H1 (cell line): ENCODE results near the gene MAP3K1. TPM values are rescaled to one million over a fixed set of nuclear protein-coding genes. Genes with fewer than 3 reads are reported as not detected.

Source experiments
- CTCF ChIA-PET: fragments of 300-600 bp; sonication (Branson Sonifier 250); formaldehyde crosslinking; loops from one replicate; lab custom pipeline; 2021; ENCODE audit not compliant: partially characterized antibody; lab: Charles Lee
- POLR2A ChIA-PET: fragments of 300-600 bp; sonication (Branson Sonifier 250); formaldehyde crosslinking; loops from one replicate; lab custom pipeline; 2021; ENCODE audit warnings: inconsistent platforms; ENCODE audit not compliant: partially characterized antibody; lab: Charles Lee
- DNase-seq, 2 experiments: peaks; one replicate each; pipeline versions ENCODE4 v3.0.0 to v3.0.0-alpha.2; 2010 to 2022; ENCODE audit warnings: low spot score in 2 of 2, low read depth in 1 of 2, mixed read lengths in 1 of 2
- FAIRE-seq: peaks from 2 replicates; lab custom pipeline; 2011; peaks lifted over from hg19 to GRCh38; lab: Jason Lieb, UNC
- H2AFZ ChIP-seq: 2 replicates; pipeline ENCODE4 v1.8.1; 2012; ENCODE audit warnings: low read length, inconsistent platforms
- H2AK5ac ChIP-seq: 2 replicates; pipeline ENCODE4 v1.6.1; 2013; ENCODE audit warnings: low read depth, low read length
- H2BK120ac ChIP-seq: replicated peaks from 2 replicates; pipeline ENCODE3; 2013; ENCODE audit warnings: low read depth, low read length, inconsistent platforms
- H2BK12ac ChIP-seq: 2 replicates; pipeline ENCODE4 v1.6.1; 2013; ENCODE audit warnings: low read depth, low read length
- H2BK15ac ChIP-seq: 2 replicates; pipeline ENCODE4 v1.6.1; 2013; ENCODE audit warnings: low read length
- H2BK20ac ChIP-seq: 2 replicates; pipeline ENCODE4 v1.6.1; 2013; ENCODE audit warnings: low read length
- H2BK5ac ChIP-seq: 2 replicates; pipeline ENCODE4 v1.6.1; 2013; ENCODE audit warnings: low read depth, low read length
- H3K14ac ChIP-seq: 2 replicates; pipeline ENCODE4 v1.6.1; 2013; ENCODE audit warnings: inconsistent platforms; ENCODE audit not compliant: insufficient read length
- H3K18ac ChIP-seq: 2 replicates; pipeline ENCODE4 v1.6.1; 2013; ENCODE audit warnings: low read length; ENCODE audit errors: extremely low read depth
- H3K23ac ChIP-seq: 2 replicates; pipeline ENCODE4 v1.6.1; 2013; ENCODE audit warnings: inconsistent platforms; ENCODE audit not compliant: insufficient read length
- H3K23me2 ChIP-seq: 2 replicates; pipeline ENCODE4 v1.6.1; 2013; ENCODE audit warnings: low read depth, low read length
- H3K27ac ChIP-seq: 2 replicates; pipeline ENCODE4 v1.6.1; 2011; ENCODE audit warnings: low read depth, low read length, inconsistent platforms
- H3K27me3 ChIP-seq, 4 experiments: replicated peaks in 1 of 4; 1 replicate in 1 of 4; 2 replicates in 3 of 4; pipeline versions ENCODE4 v1.6.1 to v1.8.1; 2011 to 2013; ENCODE audit warnings: low read length in 3 of 4, mild to moderate bottlenecking in 3 of 4, inconsistent platforms in 2 of 4, mixed read lengths in 2 of 4, moderate library complexity in 1 of 4; ENCODE audit not compliant: control insufficient read depth in 3 of 4, insufficient read depth in 3 of 4; ENCODE audit errors: extremely low read depth in 1 of 4
- H3K36me3 ChIP-seq, 4 experiments: 2 replicates each; pipeline versions ENCODE4 v1.6.1 to v1.8.1; 2011 to 2013; ENCODE audit warnings: mild to moderate bottlenecking in 4 of 4, low read length in 3 of 4, moderate library complexity in 2 of 4, control low read depth in 1 of 4, inconsistent platforms in 1 of 4; ENCODE audit not compliant: insufficient read depth in 4 of 4, control insufficient read depth in 2 of 4
- H3K4ac ChIP-seq: replicated peaks from 2 replicates; pipeline ENCODE3; 2013; ENCODE audit warnings: low read length, low read depth, mixed read lengths, inconsistent platforms; ENCODE audit not compliant: insufficient read length
- H3K4me1 ChIP-seq, 4 experiments: replicated peaks in 1 of 4; 1 replicate in 1 of 4; 2 replicates in 3 of 4; pipeline versions ENCODE4 v1.6.1 to v1.8.1; 2011 to 2013; ENCODE audit warnings: low read length in 3 of 4, inconsistent platforms in 2 of 4, mixed read lengths in 1 of 4; ENCODE audit not compliant: insufficient read depth in 4 of 4, control insufficient read depth in 3 of 4
- H3K4me2 ChIP-seq, 2 experiments: 2 replicates each; pipeline versions ENCODE4 v1.6.1 to v1.8.1; 2011 to 2013; ENCODE audit warnings: low read depth in 2 of 2, low read length in 2 of 2, control low read depth in 1 of 2, inconsistent platforms in 1 of 2, mild to moderate bottlenecking in 1 of 2; ENCODE audit not compliant: insufficient read depth in 1 of 2
- H3K4me3 ChIP-seq, 4 experiments: fragments of 200-600, 300-600 bp in 1 of 4; sonication (generic), shearing (Covaris generic), sonication (Bioruptor Twin) in 1 of 4; 2 replicates each; pipeline versions ENCODE4 v1.5.1 to v1.8.1; 2011 to 2016; ENCODE audit warnings: low read length in 4 of 4, low read depth in 3 of 4, control low read depth in 2 of 4, inconsistent platforms in 2 of 4, mild to moderate bottlenecking in 2 of 4, mixed read lengths in 1 of 4, moderate library complexity in 1 of 4; ENCODE audit not compliant: insufficient read depth in 2 of 4; ENCODE audit errors: extremely low read depth in 1 of 4
- H3K56ac ChIP-seq: replicated peaks from 2 replicates; pipeline ENCODE3; 2013; ENCODE audit warnings: low read depth, mild to moderate bottlenecking, mixed read lengths, low read length, inconsistent platforms; ENCODE audit not compliant: insufficient read length
- H3K79me1 ChIP-seq: 2 replicates; pipeline ENCODE4 v1.6.1; 2013; ENCODE audit warnings: low read depth, low read length, control low read depth
- H3K79me2 ChIP-seq, 2 experiments: 2 replicates each; pipeline versions ENCODE4 v1.6.1 to v1.8.1; 2012 to 2013; ENCODE audit warnings: low read length in 2 of 2, mild to moderate bottlenecking in 2 of 2, inconsistent platforms in 1 of 2; ENCODE audit not compliant: insufficient read depth in 2 of 2, control insufficient read depth in 1 of 2
- H3K9ac ChIP-seq, 4 experiments: replicated peaks in 1 of 4; 1 replicate in 1 of 4; 2 replicates in 3 of 4; pipeline versions ENCODE4 v1.6.1 to v1.8.1; 2011 to 2013; ENCODE audit warnings: low read depth in 3 of 4, low read length in 3 of 4, control low read depth in 2 of 4, mild to moderate bottlenecking in 2 of 4, moderate library complexity in 2 of 4, inconsistent platforms in 1 of 4; ENCODE audit errors: extremely low read depth in 1 of 4
- H3K9me3 ChIP-seq, 2 experiments: 2 replicates each; pipeline versions ENCODE4 v1.6.1 to v1.8.1; 2012 to 2013; ENCODE audit warnings: mild to moderate bottlenecking in 2 of 2, moderate library complexity in 2 of 2, control low read depth in 1 of 2, inconsistent platforms in 1 of 2, low read depth in 1 of 2, low read length in 1 of 2, mixed read lengths in 1 of 2; ENCODE audit not compliant: insufficient read depth in 2 of 2
- H4K20me1 ChIP-seq, 2 experiments: replicated peaks in 1 of 2; 2 replicates each; pipeline versions ENCODE3 to v1.8.1; 2011 to 2013; ENCODE audit warnings: inconsistent platforms in 2 of 2, low read length in 2 of 2, mild to moderate bottlenecking in 1 of 2; ENCODE audit not compliant: insufficient read depth in 2 of 2, control insufficient read depth in 1 of 2
- H4K5ac ChIP-seq: 2 replicates; pipeline ENCODE4 v1.6.1; 2013; ENCODE audit warnings: low read length, low read depth, mixed read lengths, inconsistent platforms; ENCODE audit not compliant: insufficient read length
- H4K8ac ChIP-seq: 2 replicates; pipeline ENCODE4 v1.8.0; 2013; ENCODE audit warnings: mild to moderate bottlenecking, moderate library complexity, low read length, inconsistent platforms; ENCODE audit not compliant: insufficient read depth; ENCODE audit errors: extremely low read depth
- H4K91ac ChIP-seq: replicated peaks from 2 replicates; pipeline ENCODE3; 2013; ENCODE audit warnings: low read length, mixed read lengths, inconsistent platforms; ENCODE audit not compliant: insufficient read length
- ASH2L ChIP-seq: fragments of 200-600, 300-600 bp; sonication (generic); IDR thresholded peaks from one replicate; pipeline ENCODE4 v1.7.1; 2017; ENCODE audit warnings: low read length
- BCL11A ChIP-seq, 2 experiments: IDR thresholded peaks; one replicate each; pipeline ENCODE4 v1.6.1; 2011; ENCODE audit warnings: low read depth in 2 of 2, low read length in 2 of 2, mild to moderate bottlenecking in 2 of 2
- CHD1 ChIP-seq: IDR thresholded peaks from 2 replicates; pipeline ENCODE4 v1.6.1; 2012; ENCODE audit warnings: low read depth, low read length, improper control_type of control experiment
- CTBP2 ChIP-seq: IDR thresholded peaks from 2 replicates; pipeline ENCODE4 v1.7.0; 2011; ENCODE audit warnings: borderline replicate concordance, mild to moderate bottlenecking, moderate library complexity, mixed read lengths, low read length; ENCODE audit not compliant: insufficient read depth, insufficient read length
- EZH2 ChIP-seq: fragments of 200-600 bp; sonication (generic); IDR thresholded peaks from 2 replicates; pipeline ENCODE4 v1.7.1; 2012; ENCODE audit warnings: low read depth, mild to moderate bottlenecking, moderate library complexity, low read length, inconsistent platforms; ENCODE audit not compliant: severe bottlenecking
- JUND ChIP-seq: IDR thresholded peaks from 2 replicates; pipeline ENCODE4 v1.6.1; 2011; ENCODE audit warnings: mild to moderate bottlenecking, improper control_type of control experiment, low read length
- KDM5A ChIP-seq: fragments of 200-600 bp; IDR thresholded peaks from 2 replicates; pipeline ENCODE4 v1.7.1; 2012; ENCODE audit warnings: mild to moderate bottlenecking, low read length, inconsistent platforms, mixed read lengths
- NRF1 ChIP-seq: IDR thresholded peaks from 2 replicates; pipeline ENCODE4 v1.6.1; 2011; ENCODE audit warnings: mild to moderate bottlenecking, low read depth, low read length, improper control_type of control experiment
- RFX5 ChIP-seq: IDR thresholded peaks from 2 replicates; pipeline ENCODE4 v1.6.1; 2011; ENCODE audit warnings: low read depth, low read length, improper control_type of control experiment, borderline replicate concordance
- SP2 ChIP-seq: IDR thresholded peaks from 2 replicates; pipeline ENCODE4 v1.6.1; 2012; ENCODE audit warnings: mild to moderate bottlenecking, low read length, inconsistent platforms
- TCF12 ChIP-seq: IDR thresholded peaks from 2 replicates; pipeline ENCODE4 v1.6.1; 2011; ENCODE audit warnings: low read depth, mild to moderate bottlenecking, low read length
- YY1 ChIP-seq: IDR thresholded peaks from 2 replicates; pipeline ENCODE4 v1.6.1; 2011; ENCODE audit warnings: low read depth, mild to moderate bottlenecking, low read length
- ZNF274 ChIP-seq: IDR thresholded peaks from 2 replicates; pipeline ENCODE4 v1.7.0; 2012; ENCODE audit warnings: low read length, borderline replicate concordance; ENCODE audit errors: extremely low read depth
- WGBS, 2 experiments: shearing (Covaris generic) in 1 of 2; methylation state at CpG; one replicate each; pipeline versions ENCODE4 v1.1.6 to v1.1.7; 2013 to 2015; ENCODE audit warnings: low lambda C conversion rate in 2 of 2, mixed read lengths in 2 of 2, inconsistent platforms in 1 of 2, low coverage in 1 of 2, missing lambda C conversion rate in 1 of 2; ENCODE audit not compliant: insufficient replicate concordance in 2 of 2, insufficient coverage in 1 of 2, insufficient read length in 1 of 2; ENCODE audit errors: extremely low coverage in 1 of 2, missing lambda C conversion rate in 1 of 2; 5-methylcytosine and 5-hydroxymethylcytosine counted together
- polyA plus RNA-seq, 7 experiments: library from polyadenylated mRNA; depleted of rRNA in 3 of 7; stranded (reverse) in 5 of 7; unstranded in 2 of 7; fragments of >200 nt in 5 of 7; fragments of 200-250 nt in 2 of 7; gene quantifications; 1 replicate in 5 of 7; 2 replicates in 1 of 7; 4 replicates in 1 of 7; pipeline versions ENCODE4 v1.2.1 to v1.2.3, GENCODE V29; 2011 to 2013; ENCODE audit warnings: missing spikeins in 2 of 7, mixed read lengths in 2 of 7
- total RNA-seq: library from RNA; stranded (reverse); fragmentation: NEBNext Ultra II Directional; extraction: Animal tissue kit (Norgen Biotek cat#: 25700); gene quantifications from 2 replicates; pipeline ENCODE4 v1.2.1, GENCODE V29; 2021
- TF ChIP-seq, protein P1 (sequence below): IDR thresholded peaks from 2 replicates; pipeline ENCODE4 v1.6.1; 2012; ENCODE audit warnings: low read length, inconsistent platforms

MAP3K1 gene
- total and polyA plus RNA-seq, 2 of the 8 experiments (the other 6 are each of a cell fraction or from before 2014, with no cell fraction given) = 3.9 to 11.8 TPM

DNA sequence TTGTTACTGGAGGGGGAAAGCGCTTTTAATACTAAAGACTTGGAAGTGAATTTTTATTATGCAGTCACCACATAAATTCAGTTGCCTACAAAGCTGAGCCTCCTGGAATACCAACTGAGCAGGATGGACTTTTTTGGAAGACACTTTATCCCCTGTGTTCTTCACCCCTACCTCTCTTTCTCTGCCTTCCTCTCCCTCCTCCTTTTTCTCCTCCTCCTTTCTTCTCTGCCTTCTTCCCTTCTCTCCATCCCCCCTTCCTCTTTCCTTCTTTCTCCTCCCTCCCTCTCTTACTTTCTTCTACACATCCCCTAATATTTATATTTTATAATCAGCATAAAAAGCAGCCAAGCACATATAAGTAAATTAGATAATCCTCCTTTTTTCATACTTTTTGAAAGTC, 39.6 kb downstream of the MAP3K1 start:
- no peaks in the 10 kb centered on the region for H3K79me1 ChIP-seq
- no peak overlapping the region for H2BK5ac ChIP-seq
- H4K20me1 ChIP-seq = no peaks in the 10 kb centered on the region
- ChIA-PET POLR2A (no interaction called here), CTCF (interaction anchor here (0.8 to 1.7 kb wide), 4 partner anchors 16 to 586 kb away, joined by 3 to 5 read pairs (median 3); no protein-coding TSS in a partner anchor)
- H3K79me2 ChIP-seq = peaks cover 0 to 32% of the 10 kb centered on the region in 2 experiments; a peak in 2 of 4 replicates
- no peaks in the 10 kb centered on the region for H3K9me3 ChIP-seq
- no peak overlapping the region for H2BK120ac ChIP-seq
- no peak for FAIRE-seq
- no peak overlapping the region for H4K5ac ChIP-seq
- H2AK5ac ChIP-seq = no peak overlapping the region
- H3K14ac ChIP-seq = no peak overlapping the region
- no peak for DNase-seq
- no peak overlapping the region for H3K4me3 ChIP-seq
- no peak overlapping the region for H3K4me2 ChIP-seq
- H3K9ac ChIP-seq = no peak overlapping the region
- no peaks in the 10 kb centered on the region; a peak in 1 of 8 replicates for H3K36me3 ChIP-seq
- no peak overlapping the region for H2BK20ac ChIP-seq
- H4K8ac ChIP-seq = no peak overlapping the region
- no peak overlapping the region for H3K27ac ChIP-seq
- H2BK12ac ChIP-seq = no peak overlapping the region
- H3K18ac ChIP-seq = no peak overlapping the region
- H3K4ac ChIP-seq = no peak overlapping the region
- no peak overlapping the region for H4K91ac ChIP-seq
- no peak overlapping the region for H2BK15ac ChIP-seq
- 100% methylated on average over 1 of the region's 1 CpG; no CpG with 5 or more reads in 1 of the 2 experiments for WGBS, 2 experiments
- no peaks in the 10 kb centered on the region for H3K4me1 ChIP-seq
- no peak overlapping the region for H2AFZ ChIP-seq
- H3K56ac ChIP-seq = no peak overlapping the region
- H3K23ac ChIP-seq = no peak overlapping the region
- H3K23me2 ChIP-seq = no peaks in the 10 kb centered on the region
- no peaks in the 10 kb centered on the region for H3K27me3 ChIP-seq
- TF ChIP-seq JUND = no peak
- no peak for TF ChIP-seq NRF1
- no peak for TF ChIP-seq CTBP2
- no peak for TF ChIP-seq ASH2L
- TF ChIP-seq, protein P1, sequence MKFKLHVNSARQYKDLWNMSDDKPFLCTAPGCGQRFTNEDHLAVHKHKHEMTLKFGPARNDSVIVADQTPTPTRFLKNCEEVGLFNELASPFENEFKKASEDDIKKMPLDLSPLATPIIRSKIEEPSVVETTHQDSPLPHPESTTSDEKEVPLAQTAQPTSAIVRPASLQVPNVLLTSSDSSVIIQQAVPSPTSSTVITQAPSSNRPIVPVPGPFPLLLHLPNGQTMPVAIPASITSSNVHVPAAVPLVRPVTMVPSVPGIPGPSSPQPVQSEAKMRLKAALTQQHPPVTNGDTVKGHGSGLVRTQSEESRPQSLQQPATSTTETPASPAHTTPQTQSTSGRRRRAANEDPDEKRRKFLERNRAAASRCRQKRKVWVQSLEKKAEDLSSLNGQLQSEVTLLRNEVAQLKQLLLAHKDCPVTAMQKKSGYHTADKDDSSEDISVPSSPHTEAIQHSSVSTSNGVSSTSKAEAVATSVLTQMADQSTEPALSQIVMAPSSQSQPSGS = no peak
- no peak for TF ChIP-seq YY1
- no peak for TF ChIP-seq RFX5
- TF ChIP-seq KDM5A = no peak
- TF ChIP-seq CHD1 = no peak
- TF ChIP-seq SP2 = no peak
- no peak for TF ChIP-seq TCF12
- no peak for TF ChIP-seq BCL11A (IDR thresholded peaks at IDR 0.05; ENCODE audit: low read depth in 2 of 2, low read length in 2 of 2)
- TF ChIP-seq ZNF274 = no peak
- no peak for TF ChIP-seq EZH2
